GM18907 (cell line): Measurements from ENCODE around the gene ZNF804B.

ENCODE experiments used
- ATAC-seq: cut with Tn5 transposase; IDR thresholded peaks from one replicate; pipeline ENCODE4 v1.9.1; 2021; ENCODE audit warnings: mild to moderate bottlenecking, moderate library complexity; ENCODE audit not compliant: unreplicated experiment

Gene ZNF804B

GRCh38 chr7:88835147-88835728, 75.7 kb downstream of the ZNF804B start:
- peak; percentile 93 for ATAC-seq

GRCh38 chr7:88842201-88842600, 82.7 kb downstream of the ZNF804B start:
- no peak for ATAC-seq

- no peak for ATAC-seq
Observed at GRCh38 chr7:88845091-88845490, 85.6 kb downstream of the ZNF804B start.

DNA sequence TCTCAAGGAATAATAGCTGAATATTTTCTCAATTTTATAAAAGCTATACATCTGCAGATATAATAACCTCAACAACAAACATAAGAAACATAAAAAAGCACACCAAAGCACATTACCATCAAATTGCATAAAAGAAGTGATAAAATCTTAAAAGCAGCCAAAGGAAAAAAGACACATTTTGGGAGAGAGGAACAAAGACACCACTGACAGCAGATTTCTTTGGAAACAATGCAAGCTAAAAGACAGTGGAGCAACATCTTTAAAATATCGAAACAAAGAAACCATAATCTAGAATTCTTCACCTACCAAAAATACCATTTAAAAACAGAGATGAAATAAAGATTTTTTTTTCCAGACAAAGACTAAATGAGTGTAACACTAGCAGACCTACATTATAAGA, 91.7 kb downstream of the ZNF804B start:
- ATAC-seq = no peak

- ATAC-seq = no peak
Observed at GRCh38 chr7:88859288-88859687, 99.8 kb downstream of the ZNF804B start.

DNA sequence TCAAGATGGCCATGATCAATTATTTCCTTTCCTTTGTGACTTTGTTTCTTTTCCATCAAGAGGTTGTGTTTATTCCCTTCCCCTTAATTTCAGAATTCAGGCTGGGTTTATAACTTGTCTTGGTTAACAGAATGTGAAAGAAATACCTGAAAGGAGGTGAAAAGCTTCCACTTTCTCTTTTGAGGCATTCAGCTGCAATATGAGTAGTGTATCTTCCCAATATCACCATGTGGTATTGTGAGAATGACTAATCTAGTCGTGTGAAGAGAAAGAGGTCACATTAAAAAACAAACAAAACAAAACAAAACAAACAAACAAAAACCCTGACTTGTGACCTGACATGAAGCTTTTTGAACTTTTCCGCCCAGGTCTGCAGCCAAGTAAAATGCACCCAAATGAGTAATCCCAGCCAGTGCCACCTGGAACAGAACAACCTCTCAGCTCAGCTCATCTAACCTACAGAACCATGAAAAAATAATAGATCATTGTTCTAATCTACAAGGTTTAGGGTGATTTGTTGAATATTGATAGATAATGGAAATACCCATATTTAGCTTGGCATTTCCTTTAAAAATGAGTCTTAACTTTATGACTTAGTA, 106.9 kb downstream of the ZNF804B start:
- ATAC-seq = no peak

DNA sequence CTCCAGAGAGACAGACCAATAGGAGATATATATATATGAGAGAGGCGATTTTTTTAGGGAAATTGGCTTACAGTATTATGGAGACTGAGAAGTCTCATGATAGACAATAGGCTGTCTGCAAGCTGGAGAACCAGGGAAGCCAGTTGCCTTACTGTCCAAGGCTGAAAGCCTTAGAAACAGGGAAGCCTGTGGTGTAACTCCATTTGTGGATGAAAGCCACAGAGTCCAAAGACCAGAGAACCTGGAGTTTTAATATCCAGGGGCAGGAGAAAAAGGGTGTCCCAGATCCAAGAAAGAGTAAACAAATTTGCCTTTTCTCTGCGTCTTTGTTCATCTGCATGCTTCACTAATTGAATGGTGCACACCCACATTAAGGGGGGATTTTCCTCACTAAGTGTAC, 107.7 kb downstream of the ZNF804B start:
- ATAC-seq = no peak

GRCh38 chr7:88868456-88868855, 109.0 kb downstream of the ZNF804B start:
- ATAC-seq = no peak

- no peak for ATAC-seq
Observed at GRCh38 chr7:88881136-88881535, 121.6 kb downstream of the ZNF804B start.

DNA sequence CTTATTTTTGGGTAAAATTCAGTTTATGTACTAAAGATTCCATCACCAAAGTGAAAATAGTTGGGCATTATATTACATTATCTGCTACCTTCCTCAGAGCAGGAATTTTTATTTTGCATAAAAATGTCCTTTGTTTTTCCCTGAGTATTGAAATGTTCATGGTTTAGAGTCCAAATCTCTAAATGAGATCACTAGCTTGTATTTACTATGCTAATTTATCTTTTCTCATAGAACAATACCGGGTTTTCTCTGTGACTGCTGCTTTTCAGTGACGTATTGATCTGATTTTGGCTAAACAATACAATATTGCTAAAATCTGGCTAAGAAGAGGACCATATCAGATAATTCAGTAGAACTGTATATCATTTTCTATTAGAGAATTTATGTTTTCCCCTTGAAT, 125.6 kb downstream of the ZNF804B start:
- ATAC-seq = no peak

DNA sequence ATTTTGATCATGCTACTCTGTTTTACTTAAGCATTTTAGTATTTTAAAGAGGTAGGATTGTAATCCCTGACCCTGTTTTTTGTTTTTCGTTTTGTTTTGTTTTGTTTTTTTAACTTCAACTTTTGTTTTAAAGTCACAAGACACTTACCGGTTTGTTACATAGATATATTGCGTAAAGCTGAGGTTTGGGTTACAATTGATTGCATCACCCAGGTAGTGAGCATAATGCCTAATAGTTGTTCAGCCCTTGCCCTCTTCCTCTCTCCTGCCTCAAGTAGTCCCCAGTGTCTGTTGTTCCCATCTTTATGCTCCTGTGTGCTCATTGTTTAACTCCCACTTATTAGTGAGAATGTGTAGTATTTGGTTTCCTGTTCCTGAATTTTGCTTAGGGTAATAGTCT, 129.2 kb downstream of the ZNF804B start:
- no peak for ATAC-seq

DNA sequence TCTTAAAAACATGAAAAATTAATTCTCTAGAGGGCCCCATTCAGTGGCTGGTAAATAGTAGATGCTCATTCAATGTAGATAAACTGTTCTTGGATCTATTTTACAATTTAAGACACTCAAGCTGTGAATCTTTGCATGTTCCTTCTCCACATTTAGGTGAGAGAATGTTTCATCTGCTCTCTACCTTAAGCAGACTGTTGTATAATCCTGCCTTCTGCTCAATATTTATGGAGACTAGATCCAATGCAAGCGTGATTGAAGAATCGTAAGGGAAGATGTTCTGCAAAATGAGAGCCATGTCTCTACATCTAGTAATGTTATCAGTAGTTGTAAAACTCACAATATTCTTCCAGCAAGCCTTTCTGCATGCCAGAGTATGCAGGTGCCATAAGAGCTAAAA, 151.0 kb downstream of the ZNF804B start:
- ATAC-seq = no peak

GRCh38 chr7:88912852-88913251, 153.4 kb downstream of the ZNF804B start:
- ATAC-seq = no peak

DNA sequence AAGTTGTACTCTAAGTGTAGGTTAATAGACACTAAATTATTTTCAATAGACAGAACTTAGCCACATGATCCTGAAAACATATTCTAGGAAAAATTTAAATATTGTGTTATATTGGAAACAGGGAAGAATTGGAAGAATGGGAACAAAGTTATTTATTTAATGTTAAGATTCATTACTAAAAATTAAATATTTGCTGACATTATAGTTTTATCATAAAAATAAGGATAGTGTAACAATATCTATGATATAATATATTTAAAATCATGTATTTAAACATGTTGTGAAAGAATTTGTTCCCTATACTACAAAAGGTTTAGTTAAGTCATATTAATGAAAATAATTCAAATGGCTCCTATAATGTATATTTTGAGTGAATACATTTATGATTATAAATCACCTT, 156.1 kb downstream of the ZNF804B start:
- no peak for ATAC-seq

GRCh38 chr7:88919478-88920131, 160.1 kb downstream of the ZNF804B start:
- no peak for ATAC-seq

GRCh38 chr7:88922944-88923343, 163.4 kb downstream of the ZNF804B start:
- ATAC-seq = no peak

DNA sequence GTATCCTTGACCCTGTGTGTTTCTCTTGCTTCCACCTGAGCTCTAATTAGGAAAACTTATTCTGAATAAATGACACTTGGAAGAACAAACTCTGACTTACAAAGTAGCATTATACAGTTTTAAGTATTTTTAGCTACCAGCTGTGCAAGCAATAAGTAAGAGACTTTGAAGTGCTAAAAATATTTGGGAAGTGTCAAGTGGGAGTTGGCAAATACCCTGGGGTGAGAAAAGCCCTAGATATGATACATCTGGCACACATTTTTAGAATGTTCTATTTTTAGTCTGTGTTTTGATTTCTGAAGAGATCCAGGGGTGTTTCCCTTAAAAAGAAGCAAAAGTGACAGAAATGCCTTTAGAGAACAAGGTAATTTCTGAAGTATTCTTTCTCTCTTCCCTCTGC, 168.8 kb downstream of the ZNF804B start:
- ATAC-seq = no peak

DNA sequence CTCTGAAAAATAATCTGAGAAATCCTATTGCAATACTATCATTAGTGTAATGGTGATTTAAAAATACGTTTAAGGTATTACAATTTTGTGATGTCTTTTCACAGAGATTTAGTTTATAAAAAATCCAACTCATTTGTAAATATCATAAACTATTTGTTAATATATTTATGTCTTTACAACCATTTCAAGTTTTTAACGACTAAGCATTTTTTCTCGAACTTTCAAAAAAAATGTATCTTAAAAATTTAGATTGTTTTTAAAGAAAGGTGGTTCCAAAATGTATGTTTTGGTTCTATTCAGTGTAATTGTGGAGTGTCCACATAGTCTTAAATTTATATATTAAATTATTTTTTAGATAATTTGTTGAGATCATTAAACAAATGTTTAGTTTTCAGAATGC, 170.2 kb downstream of the ZNF804B start:
- ATAC-seq = no peak

DNA sequence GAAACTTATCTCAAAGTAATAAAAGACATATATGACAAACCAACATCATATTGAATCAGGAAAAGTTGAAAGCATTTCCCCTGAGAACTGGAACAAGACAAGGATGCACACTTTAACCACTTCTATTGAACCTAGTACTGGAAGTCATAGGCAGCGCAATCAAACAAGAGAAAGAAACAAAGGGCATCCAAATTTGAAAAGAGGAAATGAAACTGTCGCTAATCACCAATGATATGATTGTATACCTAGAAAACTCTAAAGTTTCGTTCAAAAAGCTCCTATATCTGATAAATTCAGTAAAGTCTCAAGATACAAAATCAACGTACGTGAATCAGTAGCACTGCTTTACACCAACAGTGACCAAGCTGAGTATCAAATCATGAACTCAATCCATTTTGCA, 173.8 kb downstream of the ZNF804B start:
- no peak for ATAC-seq

GRCh38 chr7:88942815-88943501, 183.5 kb downstream of the ZNF804B start:
- ATAC-seq = no peak

DNA sequence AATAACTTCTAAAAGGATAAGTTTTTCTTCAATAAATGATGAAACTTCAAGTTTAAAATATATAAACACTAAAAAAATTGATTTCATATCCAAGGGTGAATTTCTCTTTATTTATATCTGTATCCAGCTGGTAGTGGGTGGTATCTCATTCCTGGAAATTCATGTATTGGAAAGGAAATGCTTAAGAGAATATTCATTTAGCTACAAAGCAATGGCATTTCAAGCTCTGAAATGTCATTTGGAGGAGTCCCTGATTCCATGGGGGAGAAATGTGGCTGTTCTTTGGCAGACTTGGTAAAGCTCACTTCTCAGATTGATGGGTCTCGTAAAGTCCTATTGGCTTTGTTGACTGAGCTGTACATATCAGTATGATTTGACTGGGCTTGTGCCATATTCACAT, 192.3 kb downstream of the ZNF804B start:
- no peak for ATAC-seq

GRCh38 chr7:88964418-88964817, 204.9 kb downstream of the ZNF804B start:
- ATAC-seq = no peak
